T-helper 2 cell treated with Interferon-gamma antibody and Interleukin-4, amounts not matched to agents 5 μg/mL and 100 μg/mL, for 36 hours (primary cell): ENCODE measurements around the gene FBXW11.

Experiments used
- DNase-seq: peaks from one replicate; pipeline ENCODE4 v3.0.0; 2021; ENCODE audit warnings: low spot score
- H3K27ac Mint-ChIP-seq: one replicate; pipeline ENCODE4 v1.8.0; 2021; ENCODE audit warnings: mild to moderate bottlenecking, mixed read lengths
- H3K27me3 Mint-ChIP-seq: one replicate; pipeline ENCODE4 v1.8.0; 2021; ENCODE audit warnings: low read depth, mixed read lengths
- H3K36me3 Mint-ChIP-seq: one replicate; pipeline ENCODE4 v1.8.0; 2021; ENCODE audit warnings: low read depth, mixed read lengths
- H3K4me1 Mint-ChIP-seq: one replicate; pipeline ENCODE4 v1.8.0; 2021; ENCODE audit warnings: low read depth, mixed read lengths
- H3K4me3 Mint-ChIP-seq: one replicate; pipeline ENCODE4 v1.8.0; 2022; ENCODE audit warnings: mild to moderate bottlenecking, moderate library complexity, mixed read lengths
- H3K9me3 Mint-ChIP-seq: one replicate; pipeline ENCODE4 v1.8.0; 2021; ENCODE audit warnings: mixed read lengths

Gene FBXW11

GRCh38 chr5:171847026-171847425 is 159.4 kb downstream of the FBXW11 start:
- no peak for DNase-seq
- H3K27me3 Mint-ChIP-seq = no peaks in the 10 kb centered on the region
- no peak overlapping the region for H3K4me3 Mint-ChIP-seq
- H3K4me1 Mint-ChIP-seq = no peaks in the 10 kb centered on the region
- H3K36me3 Mint-ChIP-seq = no peaks in the 10 kb centered on the region
- H3K9me3 Mint-ChIP-seq = no peaks in the 10 kb centered on the region
- no peak overlapping the region for H3K27ac Mint-ChIP-seq

DNA sequence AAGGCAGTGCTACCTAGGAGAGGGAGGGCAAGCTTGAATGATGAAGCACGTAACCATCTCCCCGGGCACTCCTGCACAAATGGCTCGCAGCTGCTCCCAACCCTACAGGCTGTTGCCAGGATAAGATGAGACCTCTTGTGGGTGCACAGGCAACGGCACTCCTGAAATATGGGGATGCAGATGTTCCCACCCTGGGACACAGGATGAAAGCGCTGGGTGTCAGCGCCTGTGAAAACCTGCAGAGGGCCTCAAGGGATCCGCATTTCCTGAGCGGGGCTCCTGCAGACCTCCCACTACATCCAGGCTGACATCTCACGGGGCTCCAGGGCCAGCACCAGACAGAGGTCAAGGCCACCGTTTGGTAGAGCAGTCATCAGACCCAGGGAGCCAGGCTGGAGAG is 160.1 kb downstream of the FBXW11 start:
- no peak for DNase-seq
- no peak overlapping the region for H3K4me3 Mint-ChIP-seq

GRCh38 chr5:171845857-171846256 is 160.6 kb downstream of the FBXW11 start:
- H3K27ac Mint-ChIP-seq = no peak overlapping the region
- no peaks in the 10 kb centered on the region for H3K9me3 Mint-ChIP-seq
- no peaks in the 10 kb centered on the region for H3K36me3 Mint-ChIP-seq
- H3K4me1 Mint-ChIP-seq = peaks cover 2% of the 10 kb centered on the region
- H3K27me3 Mint-ChIP-seq = no peaks in the 10 kb centered on the region
- no peak for DNase-seq
- no peak overlapping the region for H3K4me3 Mint-ChIP-seq

More for the DNA sequence above, 160.1 kb downstream of the FBXW11 start:
- no peaks in the 10 kb centered on the region for H3K4me1 Mint-ChIP-seq
- H3K36me3 Mint-ChIP-seq = no peaks in the 10 kb centered on the region
- H3K9me3 Mint-ChIP-seq = no peaks in the 10 kb centered on the region
- no peak overlapping the region for H3K27ac Mint-ChIP-seq
- no peaks in the 10 kb centered on the region for H3K27me3 Mint-ChIP-seq

GRCh38 chr5:171845040-171845630 is 161.3 kb downstream of the FBXW11 start:
- Mint-ChIP-seq H3K36me3 (no peaks in the 10 kb centered on the region), H3K9me3 (no peaks in the 10 kb centered on the region), H3K27ac (no peak overlapping the region), H3K4me1 (peaks cover 2% of the 10 kb centered on the region), H3K27me3 (no peaks in the 10 kb centered on the region), H3K4me3 (no peak overlapping the region)
- DNase-seq = no peak

DNA sequence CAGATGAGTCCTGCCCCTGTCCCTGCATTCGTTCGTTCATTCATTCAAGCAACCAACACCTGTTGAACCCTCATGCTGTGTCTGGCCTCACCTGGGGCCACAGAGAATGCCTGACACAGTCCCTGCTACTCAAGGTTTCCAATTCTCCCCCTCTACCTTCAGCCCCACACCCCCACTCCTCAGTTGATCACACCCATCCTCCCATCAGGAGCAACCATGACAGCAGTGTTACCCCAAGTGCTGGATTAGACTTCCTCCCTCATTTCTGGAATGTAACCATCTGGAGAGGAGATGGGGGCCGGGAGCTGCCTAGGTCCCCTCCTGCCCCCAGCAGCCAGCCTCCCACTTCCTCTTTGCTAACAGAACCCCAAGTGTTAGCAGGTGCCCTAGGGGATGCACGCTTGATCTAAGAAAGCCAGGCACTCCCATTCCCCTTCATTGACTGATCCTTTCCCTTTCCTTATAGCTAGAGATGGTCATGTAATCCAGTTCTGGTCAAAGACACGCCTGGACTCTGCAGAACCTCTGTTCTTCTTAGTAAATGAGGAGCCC is 163.6 kb downstream of the FBXW11 start:
- Mint-ChIP-seq H3K27ac (no peak overlapping the region), H3K36me3 (no peaks in the 10 kb centered on the region), H3K9me3 (no peaks in the 10 kb centered on the region), H3K4me1 (peaks cover 2% of the 10 kb centered on the region), H3K27me3 (no peaks in the 10 kb centered on the region), H3K4me3 (no peak overlapping the region)
- DNase-seq = no peak

- Mint-ChIP-seq H3K4me3 (no peak overlapping the region), H3K9me3 (no peaks in the 10 kb centered on the region), H3K36me3 (no peaks in the 10 kb centered on the region), H3K27me3 (no peaks in the 10 kb centered on the region), H3K27ac (no peak overlapping the region), H3K4me1 (peaks cover 2% of the 10 kb centered on the region)
- DNase-seq = no peak
These were observed 164.3 kb downstream of the FBXW11 start for GRCh38 chr5:171841984-171842776.

GRCh38 chr5:171840711-171841522 is 165.5 kb downstream of the FBXW11 start:
- Mint-ChIP-seq H3K4me1 (peaks cover 2% of the 10 kb centered on the region), H3K27me3 (no peaks in the 10 kb centered on the region), H3K4me3 (no peak overlapping the region), H3K9me3 (no peaks in the 10 kb centered on the region), H3K36me3 (no peaks in the 10 kb centered on the region), H3K27ac (no peak overlapping the region)
- DNase-seq = no peak

DNA sequence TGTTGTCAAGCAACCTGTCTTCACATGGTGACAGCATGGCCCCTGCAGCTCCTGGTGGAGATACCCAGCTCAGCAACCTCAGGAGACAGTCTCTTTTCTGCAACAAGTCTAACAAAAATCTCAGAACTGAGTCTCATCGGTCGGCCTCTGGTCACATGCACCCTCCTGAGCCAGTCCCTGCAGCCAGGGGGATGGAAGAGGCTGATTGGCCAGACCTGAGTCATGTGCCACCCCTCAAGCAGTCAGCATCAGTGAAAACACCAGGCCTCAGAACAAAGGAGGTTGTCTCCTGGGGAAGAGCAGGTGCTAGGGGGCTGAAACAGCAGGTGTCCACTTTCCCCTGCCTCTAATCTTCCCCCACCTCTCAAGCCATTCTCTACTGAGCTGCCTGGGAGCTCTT is 166.4 kb downstream of the FBXW11 start:
- H3K4me1 Mint-ChIP-seq = peaks cover 2% of the 10 kb centered on the region
- no peaks in the 10 kb centered on the region for H3K9me3 Mint-ChIP-seq
- no peaks in the 10 kb centered on the region for H3K27me3 Mint-ChIP-seq
- H3K36me3 Mint-ChIP-seq = no peaks in the 10 kb centered on the region
- H3K4me3 Mint-ChIP-seq = no peak overlapping the region
- H3K27ac Mint-ChIP-seq = no peak overlapping the region
- no peak for DNase-seq

GRCh38 chr5:171839112-171839511 is 167.3 kb downstream of the FBXW11 start:
- Mint-ChIP-seq H3K4me3 (no peak overlapping the region), H3K36me3 (no peaks in the 10 kb centered on the region), H3K27ac (no peak overlapping the region), H3K9me3 (no peaks in the 10 kb centered on the region), H3K4me1 (peaks cover 2% of the 10 kb centered on the region), H3K27me3 (no peaks in the 10 kb centered on the region)
- DNase-seq = no peak

DNA sequence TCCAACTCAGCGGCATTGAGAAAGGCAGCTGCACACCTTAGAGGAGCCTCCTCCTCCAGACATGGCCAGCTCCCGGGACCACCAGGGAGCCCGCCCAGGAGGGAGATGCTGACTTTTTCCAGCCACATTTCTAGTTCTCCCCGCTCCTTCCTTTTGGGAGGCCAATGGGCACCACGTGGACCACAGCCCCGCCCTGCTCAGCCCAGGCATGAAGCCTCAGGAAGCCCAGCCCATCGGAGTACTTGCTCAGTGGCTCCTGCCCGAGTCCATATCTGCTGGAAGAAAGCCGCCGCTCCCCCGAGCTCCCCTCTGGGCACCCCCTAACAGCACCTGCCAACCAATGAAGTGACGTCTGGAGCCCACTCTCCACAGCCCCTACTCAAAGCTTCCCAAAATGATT is 168.4 kb downstream of the FBXW11 start:
- no peak overlapping the region for H3K4me3 Mint-ChIP-seq
- no peaks in the 10 kb centered on the region for H3K36me3 Mint-ChIP-seq
- no peaks in the 10 kb centered on the region for H3K27me3 Mint-ChIP-seq
- H3K4me1 Mint-ChIP-seq = peaks cover 2% of the 10 kb centered on the region
- H3K9me3 Mint-ChIP-seq = no peaks in the 10 kb centered on the region
- no peak for DNase-seq
- H3K27ac Mint-ChIP-seq = no peak overlapping the region

DNA sequence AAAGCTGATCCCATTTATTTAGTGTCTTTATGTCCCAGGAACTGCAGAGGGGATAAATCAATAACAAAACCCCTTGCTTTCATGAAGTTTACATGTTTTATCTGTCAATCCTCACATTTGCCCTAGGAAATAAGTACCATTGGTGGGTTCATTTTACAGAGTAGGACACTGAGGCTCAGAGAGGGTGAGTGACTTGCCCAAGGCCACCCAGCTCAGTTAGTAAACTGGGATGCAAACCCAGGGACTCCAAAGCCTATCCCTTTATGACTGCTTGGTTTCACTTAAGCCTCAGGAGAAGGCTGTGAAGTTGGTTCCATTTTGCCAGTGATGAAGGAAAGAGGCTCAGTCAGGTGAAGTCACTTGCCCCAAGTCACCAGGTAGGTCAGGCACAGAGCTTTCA is 168.9 kb downstream of the FBXW11 start:
- no peaks in the 10 kb centered on the region for H3K36me3 Mint-ChIP-seq
- H3K4me1 Mint-ChIP-seq = peaks cover 2% of the 10 kb centered on the region
- H3K27me3 Mint-ChIP-seq = no peaks in the 10 kb centered on the region
- no peak for DNase-seq
- no peaks in the 10 kb centered on the region for H3K9me3 Mint-ChIP-seq
- no peak overlapping the region for H3K27ac Mint-ChIP-seq
- H3K4me3 Mint-ChIP-seq = no peak overlapping the region

- Mint-ChIP-seq H3K4me3 (no peak overlapping the region), H3K9me3 (no peaks in the 10 kb centered on the region), H3K4me1 (peaks cover 2% of the 10 kb centered on the region), H3K27me3 (no peaks in the 10 kb centered on the region), H3K27ac (no peak overlapping the region), H3K36me3 (no peaks in the 10 kb centered on the region)
- no peak for DNase-seq
These were observed 171.4 kb downstream of the FBXW11 start for GRCh38 chr5:171835066-171835465.

DNA sequence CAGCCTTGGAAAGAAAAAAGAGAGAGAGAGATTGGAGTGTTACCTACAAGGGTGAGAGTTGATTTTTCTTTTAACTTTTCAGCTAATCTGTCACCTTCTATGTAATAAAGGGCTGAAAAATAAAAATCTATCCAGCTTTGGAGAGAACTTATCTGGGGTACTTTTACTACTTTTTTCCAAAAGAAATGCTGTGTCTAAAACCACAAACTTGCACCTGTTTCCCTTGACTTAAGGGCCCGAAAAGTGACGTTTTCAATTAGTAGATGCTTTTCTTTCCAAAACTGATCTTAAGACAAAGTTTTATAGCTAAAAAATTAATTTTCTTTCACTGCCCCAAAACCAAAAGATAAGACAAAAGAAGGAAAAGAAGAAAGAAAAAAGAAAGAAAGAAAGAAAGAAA is 172.0 kb downstream of the FBXW11 start:
- Mint-ChIP-seq H3K9me3 (no peaks in the 10 kb centered on the region), H3K4me3 (no peak overlapping the region), H3K27ac (no peak overlapping the region), H3K4me1 (peaks cover 2% of the 10 kb centered on the region), H3K27me3 (no peaks in the 10 kb centered on the region), H3K36me3 (no peaks in the 10 kb centered on the region)
- DNase-seq = no peak

GRCh38 chr5:171832775-171833174 is 173.7 kb downstream of the FBXW11 start:
- H3K27me3 Mint-ChIP-seq = no peaks in the 10 kb centered on the region
- H3K4me1 Mint-ChIP-seq = peaks cover 2% of the 10 kb centered on the region
- H3K36me3 Mint-ChIP-seq = no peaks in the 10 kb centered on the region
- H3K27ac Mint-ChIP-seq = no peak overlapping the region
- no peaks in the 10 kb centered on the region for H3K9me3 Mint-ChIP-seq
- H3K4me3 Mint-ChIP-seq = no peak overlapping the region
- DNase-seq = no peak
